HEK293 (cell line): ENCODE data around the gene SMAD2.
A peak's percentile ranks its signal among the peaks of the same experiment; 100 is the strongest.

Experiments
- CTCF ChIA-PET: fragments of 350-600 bp; formaldehyde crosslinking; extraction: SDS; loops from one replicate; lab custom pipeline; 2021; ENCODE audit warnings: antibody characterized with exemption; lab: Yijun Ruan, JAX
- POLR2A ChIA-PET: fragments of 300-600 bp; formaldehyde crosslinking; extraction: SDS; loops from one replicate; lab custom pipeline; 2020; ENCODE audit warnings: antibody characterized with exemption, inconsistent platforms; lab: Yijun Ruan, JAX
- H3K27ac ChIP-seq: fragments of 200-500 bp; sonication (Bioruptor generic); 2 replicates; pipeline ENCODE4 v1.5.1; 2014; ENCODE audit warnings: low read depth, low read length, control low read depth, inconsistent platforms; ENCODE audit errors: extremely low read depth
- H3K36me3 ChIP-seq, 2 experiments: fragments of 200-500 bp in 1 of 2; sonication (Bioruptor generic) in 1 of 2; 1 replicate in 1 of 2; 2 replicates in 1 of 2; pipeline ENCODE4 v1.5.1; 2014 to 2017; ENCODE audit warnings: inconsistent platforms in 2 of 2, low read length in 2 of 2; ENCODE audit not compliant: control insufficient read depth in 2 of 2, insufficient read depth in 1 of 2
- H3K4me1 ChIP-seq: fragments of 200-500 bp; sonication (Bioruptor generic); 2 replicates; pipeline ENCODE4 v1.5.1; 2014; ENCODE audit warnings: mild to moderate bottlenecking, low read length, inconsistent platforms; ENCODE audit not compliant: control insufficient read depth, insufficient read depth
- H3K4me3 ChIP-seq: 2 replicates; pipeline ENCODE4 v1.5.1; 2011; ENCODE audit warnings: low read depth, mild to moderate bottlenecking, control low read depth, low read length, moderate library complexity
- H3K9me3 ChIP-seq: fragments of 200-500 bp; sonication (Bioruptor generic); 2 replicates; pipeline ENCODE4 v1.5.1; 2014; ENCODE audit warnings: low read depth, low read length, inconsistent platforms; ENCODE audit not compliant: control insufficient read depth, insufficient read depth
- HOXD13 ChIP-seq: sonication (generic); formaldehyde crosslinking; IDR thresholded peaks from 2 replicates; pipeline ENCODE4 v1.8.0; 2022; ENCODE audit warnings: missing genetic modification reagents, borderline replicate concordance
- OVOL3 ChIP-seq: fragments of 450-650 bp; formaldehyde crosslinking; IDR thresholded peaks from 2 replicates; pipeline ENCODE4 v1.5.1; 2016; ENCODE audit warnings: missing biosample characterization, missing genetic modification characterization
- PATZ1 ChIP-seq: fragments of 450-650 bp; formaldehyde crosslinking; IDR thresholded peaks from 2 replicates; pipeline ENCODE4 v1.5.1; 2016; ENCODE audit warnings: missing biosample characterization, missing genetic modification characterization
- PRDM4 ChIP-seq: fragments of 450-650 bp; formaldehyde crosslinking; IDR thresholded peaks from 2 replicates; pipeline ENCODE4 v1.5.1; 2017; ENCODE audit warnings: missing biosample characterization, missing genetic modification characterization
- SCRT2 ChIP-seq: fragments of 450-650 bp; formaldehyde crosslinking; IDR thresholded peaks from 2 replicates; pipeline ENCODE4 v1.5.1; 2016; ENCODE audit warnings: missing biosample characterization, missing genetic modification characterization
- ZBTB6 ChIP-seq: fragments of 450-650 bp; formaldehyde crosslinking; IDR thresholded peaks from 2 replicates; pipeline ENCODE4 v1.5.1; 2017; ENCODE audit warnings: missing biosample characterization, missing genetic modification characterization
- ZNF10 ChIP-seq: fragments of 450-650 bp; formaldehyde crosslinking; IDR thresholded peaks from 2 replicates; pipeline ENCODE4 v1.5.1; 2017; ENCODE audit warnings: missing biosample characterization, missing genetic modification characterization
- ZNF133 ChIP-seq: fragments of 450-650 bp; formaldehyde crosslinking; IDR thresholded peaks from 2 replicates; pipeline ENCODE4 v1.5.1; 2016; ENCODE audit warnings: missing biosample characterization, missing genetic modification characterization
- ZNF175 ChIP-seq: fragments of 450-650 bp; formaldehyde crosslinking; IDR thresholded peaks from 2 replicates; pipeline ENCODE4 v1.5.1; 2016; ENCODE audit warnings: missing biosample characterization, missing genetic modification characterization
- ZNF274 ChIP-seq, 2 experiments: fragments of 200-500 bp in 1 of 2; fragments of 450-650 bp in 1 of 2; sonication (Bioruptor generic) in 1 of 2; formaldehyde crosslinking in 1 of 2; IDR thresholded peaks; 2 replicates each; pipeline versions ENCODE4 v1.5.1 to v1.6.1; 2014 to 2016; ENCODE audit warnings: borderline replicate concordance in 1 of 2, inconsistent platforms in 1 of 2, low read length in 1 of 2, missing biosample characterization in 1 of 2, missing genetic modification characterization in 1 of 2
- ZNF280C ChIP-seq: fragments of 450-650 bp; formaldehyde crosslinking; IDR thresholded peaks from 2 replicates; pipeline ENCODE4 v1.5.1; 2016; ENCODE audit warnings: missing biosample characterization, missing genetic modification characterization
- ZNF324 ChIP-seq: fragments of 450-650 bp; formaldehyde crosslinking; IDR thresholded peaks from 2 replicates; pipeline ENCODE4 v1.5.1; 2016; ENCODE audit warnings: missing biosample characterization, missing genetic modification characterization
- ZNF48 ChIP-seq: fragments of 450-650 bp; formaldehyde crosslinking; IDR thresholded peaks from 2 replicates; pipeline ENCODE4 v1.5.1; 2016; ENCODE audit warnings: missing biosample characterization, missing genetic modification characterization
- ZNF658 ChIP-seq: fragments of 450-650 bp; formaldehyde crosslinking; IDR thresholded peaks from 2 replicates; pipeline ENCODE4; 2016; ENCODE audit warnings: missing biosample characterization, missing genetic modification characterization
- ZNF791 ChIP-seq: fragments of 450-650 bp; formaldehyde crosslinking; IDR thresholded peaks from 2 replicates; pipeline ENCODE4 v1.5.1; 2016; ENCODE audit warnings: missing biosample characterization, missing genetic modification characterization
- ZNF792 ChIP-seq: fragments of 450-650 bp; formaldehyde crosslinking; IDR thresholded peaks from 2 replicates; pipeline ENCODE4 v1.5.1; 2016; ENCODE audit warnings: missing biosample characterization, missing genetic modification characterization
- ZNF843 ChIP-seq: fragments of 450-650 bp; formaldehyde crosslinking; IDR thresholded peaks from 2 replicates; pipeline ENCODE4 v1.5.1; 2016; ENCODE audit warnings: missing biosample characterization, missing genetic modification characterization

The SMAD2 gene

GRCh38 chr18:47898055-47898454, 32.4 kb downstream of the SMAD2 start:
- no peaks in the 10 kb centered on the region; the same call in none of the 2 replicates for H3K9me3 ChIP-seq
- no peak overlapping the region for H3K27ac ChIP-seq
- peaks cover 38% of the 10 kb centered on the region for H3K4me1 ChIP-seq
- CTCF ChIA-PET = interaction anchor here (0.6 to 1.6 kb wide), 4 partner anchors 11 to 125 kb away, joined by 3 to 8 read pairs (median 4); no protein-coding TSS in a partner anchor
- no peak for TF ChIP-seq ZNF280C (tag by site-specific recombination)
- no peak for TF ChIP-seq ZNF843 (tag by site-specific recombination)
- TF ChIP-seq ZNF792 = no peak
- no peak for TF ChIP-seq ZNF274 (IDR thresholded peaks at IDR 0.05; ENCODE audit: low read length)
- TF ChIP-seq ZNF274 (tag by site-specific recombination; IDR thresholded peaks at IDR 0.05; ENCODE audit: borderline replicate concordance) = no peak
- peaks cover 0 to 3% of the 10 kb centered on the region in 2 experiments; a peak in 1 of 3 replicates for H3K36me3 ChIP-seq
- H3K4me3 ChIP-seq = no peak overlapping the region
- POLR2A ChIA-PET = no interaction called here

GRCh38 chr18:47895565-47896250, 34.8 kb downstream of the SMAD2 start:
- POLR2A ChIA-PET = interaction anchor here (1.1 kb wide), 1 partner anchor 35 kb away, joined by 5 read pairs; the partner anchor contains the start of gene SMAD2
- no peak overlapping the region for H3K4me3 ChIP-seq
- TF ChIP-seq ZNF48 (tag by site-specific recombination) (no peak), ZNF133 (tag by site-specific recombination) (no peak), SCRT2 (tag by site-specific recombination) (0 out of 2 replicates have a peak, but pooled peaks have one; percentile 11)
- H3K9me3 ChIP-seq = no peaks in the 10 kb centered on the region; the same call in 1 of the 2 replicates
- CTCF ChIA-PET = interaction anchor here (0.5 to 0.6 kb wide), 2 partner anchors 350 to 1301 kb away, joined by 3 read pairs; no protein-coding TSS in a partner anchor
- H3K27ac ChIP-seq = no peak overlapping the region
- H3K4me1 ChIP-seq = peaks cover 44% of the 10 kb centered on the region
- peaks cover 0 to 3% of the 10 kb centered on the region in 2 experiments; a peak in 2 of 3 replicates for H3K36me3 ChIP-seq

GRCh38 chr18:47893939-47894699, 36.3 kb downstream of the SMAD2 start:
- ChIA-PET CTCF (interaction anchor here (0.6 to 1.8 kb wide), 7 partner anchors 10 to 1316 kb away, joined by 3 to 8 read pairs (median 3); no protein-coding TSS in a partner anchor), POLR2A (interaction anchor here (1.0 to 1.8 kb wide), 2 partner anchors 32 to 37 kb away, joined by 3 to 9 read pairs; partner anchors contain the start of gene SMAD2)
- H3K9me3 ChIP-seq = no peaks in the 10 kb centered on the region
- peaks cover 0 to 3% of the 10 kb centered on the region in 2 experiments; a peak in 2 of 3 replicates for H3K36me3 ChIP-seq
- H3K4me1 ChIP-seq = peaks cover 37% of the 10 kb centered on the region
- no peak overlapping the region for H3K27ac ChIP-seq
- H3K4me3 ChIP-seq = no peak overlapping the region
- TF ChIP-seq ZNF324 (tag by site-specific recombination) (no peak), ZBTB6 (tag by site-specific recombination) (peak; percentile 68; the same call in 1 of the 2 replicates), PATZ1 (tag by site-specific recombination) (no peak), OVOL3 (tag by site-specific recombination) (no peak), ZNF658 (tag by site-specific recombination) (no peak), ZNF175 (tag by site-specific recombination) (no peak), HOXD13 (CRISPR knock-in tag) (no peak), ZNF10 (tag by site-specific recombination) (0 out of 2 replicates have a peak, but pooled peaks have one; percentile 49), PRDM4 (no peak), ZNF791 (no peak)
